Keratinocyte (primary cell): ENCODE measurements around the gene EYS. TPM values are rescaled to one million over a fixed set of nuclear protein-coding genes. Genes with fewer than 3 reads are reported as not detected.

Experiments
- DNase-seq: peaks from one replicate; pipeline ENCODE4 v3.0.0-alpha.2; 2011; ENCODE audit warnings: low read depth, missing footprints, low spot score
- FAIRE-seq: peaks from 2 replicates; lab custom pipeline; 2011; peaks lifted over from hg19 to GRCh38; lab: Jason Lieb, UNC
- H2AFZ ChIP-seq: 2 replicates; pipeline ENCODE4 v1.6.0; 2012; ENCODE audit warnings: low read length, control low read depth, inconsistent platforms; ENCODE audit not compliant: control insufficient read depth
- H3K27ac ChIP-seq: 2 replicates; pipeline ENCODE4 v1.5.1; 2011; ENCODE audit warnings: low read length; ENCODE audit not compliant: control insufficient read depth, insufficient read depth
- H3K27me3 ChIP-seq: 3 replicates; pipeline ENCODE4 v1.6.0; 2011; ENCODE audit warnings: low read length; ENCODE audit not compliant: control insufficient read depth, insufficient read depth; ENCODE audit errors: extremely low read depth
- H3K36me3 ChIP-seq, 2 experiments: 2 replicates in 1 of 2; 3 replicates in 1 of 2; pipeline ENCODE4 v1.5.1; 2011; ENCODE audit warnings: low read length in 2 of 2, mild to moderate bottlenecking in 1 of 2; ENCODE audit not compliant: control insufficient read depth in 2 of 2, insufficient read depth in 2 of 2; ENCODE audit errors: extremely low read depth in 1 of 2
- H3K4me1 ChIP-seq: 3 replicates; pipeline ENCODE4 v1.5.1; 2011; ENCODE audit warnings: low read length; ENCODE audit not compliant: control insufficient read depth, insufficient read depth; ENCODE audit errors: extremely low read depth
- H3K4me2 ChIP-seq: 3 replicates; pipeline ENCODE4 v1.6.0; 2011; ENCODE audit warnings: low read depth, low read length; ENCODE audit not compliant: control insufficient read depth, insufficient read depth; ENCODE audit errors: extremely low read depth
- H3K4me3 ChIP-seq, 3 experiments: fragments of 200-600 bp in 1 of 3; sonication (generic) in 1 of 3; 2 replicates in 2 of 3; 3 replicates in 1 of 3; pipeline ENCODE4 v1.5.1; 2011 to 2016; ENCODE audit warnings: low read length in 3 of 3, mild to moderate bottlenecking in 3 of 3, control low read depth in 2 of 3, inconsistent platforms in 1 of 3, low read depth in 1 of 3, mixed read lengths in 1 of 3, mixed run types in 1 of 3, moderate library complexity in 1 of 3; ENCODE audit not compliant: control insufficient read depth in 2 of 3, insufficient read depth in 2 of 3; ENCODE audit errors: extremely low read depth in 1 of 3
- H3K79me2 ChIP-seq: 2 replicates; pipeline ENCODE4 v1.6.0; 2012; ENCODE audit warnings: low read length; ENCODE audit not compliant: control insufficient read depth, insufficient read depth
- H3K9ac ChIP-seq: 3 replicates; pipeline ENCODE4 v1.6.0; 2011; ENCODE audit warnings: low read length; ENCODE audit not compliant: control insufficient read depth, insufficient read depth; ENCODE audit errors: extremely low read depth
- H3K9me1 ChIP-seq: 3 replicates; pipeline ENCODE4 v1.6.0; 2011; ENCODE audit warnings: low read length; ENCODE audit not compliant: control insufficient read depth, insufficient read depth; ENCODE audit errors: extremely low read depth
- H3K9me3 ChIP-seq: 2 replicates; pipeline ENCODE4 v1.5.1; 2012; ENCODE audit warnings: low read depth, low read length; ENCODE audit not compliant: control insufficient read depth
- H4K20me1 ChIP-seq: 3 replicates; pipeline ENCODE4 v1.6.0; 2011; ENCODE audit warnings: low read length; ENCODE audit not compliant: control insufficient read depth, insufficient read depth; ENCODE audit errors: extremely low read depth
- CTCF ChIP-seq, 3 experiments: IDR thresholded peaks in 1 of 3; conservative IDR thresholded peaks in 1 of 3; optimal IDR thresholded peaks in 1 of 3; 2 replicates in 2 of 3; 3 replicates in 1 of 3; pipeline versions ENCODE3 to v1.5.1; 2011; ENCODE audit warnings: low read length in 3 of 3, mild to moderate bottlenecking in 3 of 3, moderate library complexity in 2 of 3, control low read depth in 1 of 3, inconsistent platforms in 1 of 3; ENCODE audit not compliant: insufficient read depth in 2 of 3; ENCODE audit errors: extremely low read depth in 1 of 3
- EZH2 ChIP-seq: IDR thresholded peaks from one replicate; pipeline ENCODE4 v1.6.1; 2012; ENCODE audit warnings: inconsistent platforms, mild to moderate bottlenecking, low read length, moderate library complexity
- dilution Hi-C: fragments of 300-500 bp; cut with MboI; formaldehyde crosslinking; loops from one replicate; pipeline ENCODE4 v1.7.0; 2020; ENCODE audit warnings: low sequenced_read_pairs; ENCODE audit not compliant: extremely low pct_ligation_motif_present
- polyA plus RNA-seq, 5 experiments: library from polyadenylated mRNA; depleted of rRNA in 3 of 5; stranded (reverse) in 3 of 5; stranded (forward) in 1 of 5; unstranded in 1 of 5; fragments of >200 nt; gene quantifications; 1 replicate in 1 of 5; 2 replicates in 3 of 5; 3 replicates in 1 of 5; pipeline versions ENCODE4 v1.2.1 to v1.2.3, GENCODE V29; 2011 to 2012; ENCODE audit warnings: missing spikeins in 2 of 5, low read depth in 1 of 5, low replicate concordance in 1 of 5

Gene EYS
- polyA plus RNA-seq, 1 donor (not counting 4 experiments of a cell fraction or from before 2014, with no cell fraction given), result 0.34 TPM

GRCh38 chr6:63813566-63814120 lies 1893.4 kb downstream of the EYS start:
- no peak for TF ChIP-seq EZH2
- peak in 1 of 3 experiments; percentile 22 for TF ChIP-seq CTCF (optimal IDR thresholded peaks at IDR 0.05 in 1 of 3, IDR thresholded peaks at IDR 0.05 in 1 of 3, conservative IDR thresholded peaks at IDR 0.05 in 1 of 3; ENCODE audit: extremely low read depth in 1 of 3, insufficient read depth in 2 of 3, low read length in 3 of 3)

GRCh38 chr6:63808576-63808975 lies 1898.5 kb downstream of the EYS start:
- Histone ChIP-seq H4K20me1 (no peaks in the 10 kb centered on the region), H3K9me1 (no peaks in the 10 kb centered on the region), H3K4me3 (no peak overlapping the region), H3K36me3 (no peaks in the 10 kb centered on the region), H3K4me2 (no peak overlapping the region), H3K79me2 (no peaks in the 10 kb centered on the region), H3K27ac (no peak overlapping the region), H3K9me3 (no peaks in the 10 kb centered on the region), H3K9ac (no peak overlapping the region), H3K4me1 (peaks cover 35% of the 10 kb centered on the region), H3K27me3 (no peaks in the 10 kb centered on the region), H2AFZ (no peak overlapping the region)
- dilution Hi-C loops, result no loop called here
- no peak for TF ChIP-seq CTCF (optimal IDR thresholded peaks at IDR 0.05 in 1 of 3, IDR thresholded peaks at IDR 0.05 in 1 of 3, conservative IDR thresholded peaks at IDR 0.05 in 1 of 3; ENCODE audit: extremely low read depth in 1 of 3, insufficient read depth in 2 of 3, low read length in 3 of 3)
- TF ChIP-seq EZH2, result no peak
- FAIRE-seq (no peak), DNase-seq (no peak)

More at GRCh38 chr6:63813566-63814120, 1893.4 kb downstream of the EYS start:
- Histone ChIP-seq H3K27me3 (no peaks in the 10 kb centered on the region), H3K27ac (no peak overlapping the region), H3K9me3 (no peaks in the 10 kb centered on the region), H3K36me3 (no peaks in the 10 kb centered on the region), H3K4me3 (no peak overlapping the region), H3K79me2 (no peaks in the 10 kb centered on the region), H2AFZ (peak overlapping the region; percentile 86), H3K4me2 (no peak overlapping the region), H3K9ac (no peak overlapping the region), H4K20me1 (no peaks in the 10 kb centered on the region), H3K4me1 (peaks cover 5% of the 10 kb centered on the region), H3K9me1 (no peaks in the 10 kb centered on the region)
- DNase-seq (no peak), FAIRE-seq (no peak)
- dilution Hi-C loops, result no loop called here
